Upper lobe of right lung (tissue), 1 donor: ENCODE measurements around the gene DPYD. TPM values are rescaled to one million over a fixed set of nuclear protein-coding genes. Genes with fewer than 3 reads are reported as not detected.

ENCODE experiments used
- ATAC-seq: fragments of 200-7000 bp; cut with Tn5 transposase; one replicate; pipeline ENCODE4 v1.9.1; 2020; ENCODE audit warnings: mild to moderate bottlenecking, moderate library complexity
- DNase-seq: peaks from one replicate; pipeline ENCODE4 v3.0.0-alpha.2; 2020
- H3K27ac ChIP-seq: fragments of 200-600 bp; one replicate; pipeline ENCODE4 v1.8.0; 2022
- H3K27me3 ChIP-seq: fragments of 200-600 bp; one replicate; pipeline ENCODE4 v1.8.0; 2022; ENCODE audit warnings: mild to moderate bottlenecking
- H3K36me3 ChIP-seq: fragments of 200-600 bp; one replicate; pipeline ENCODE4 v1.8.0; 2022
- H3K4me1 ChIP-seq: fragments of 200-600 bp; one replicate; pipeline ENCODE4 v1.8.0; 2022
- H3K4me3 ChIP-seq: fragments of 200-600 bp; one replicate; pipeline ENCODE4 v1.8.0; 2022; ENCODE audit warnings: mild to moderate bottlenecking
- H3K9me3 ChIP-seq: fragments of 200-600 bp; one replicate; pipeline ENCODE4 v1.8.0; 2022
- intact Hi-C: fragments of 100-400 bp; cut with DNase I; formaldehyde crosslinking; loops from one replicate; pipeline ENCODE4 v1.11.0; 2022
- total RNA-seq: library from RNA; stranded (reverse); fragmentation: NEBNext Ultra II Directional; extraction: Animal tissue kit (Norgen Biotek cat#: 25700); gene quantifications from one replicate; pipeline ENCODE4 v1.2.1, GENCODE V29; 2021
- TF ChIP-seq, protein P1 (sequence below): fragments of 200-600 bp; IDR thresholded peaks from one replicate; pipeline ENCODE4 v1.8.0; 2022; ENCODE audit warnings: antibody characterized with exemption
- donor health status: DM: no; HTN: yes; CAD: no; lungs with severe emphysema.

DPYD gene
- total RNA-seq, 1 donor from 2014 or later: 82.7 TPM

DNA sequence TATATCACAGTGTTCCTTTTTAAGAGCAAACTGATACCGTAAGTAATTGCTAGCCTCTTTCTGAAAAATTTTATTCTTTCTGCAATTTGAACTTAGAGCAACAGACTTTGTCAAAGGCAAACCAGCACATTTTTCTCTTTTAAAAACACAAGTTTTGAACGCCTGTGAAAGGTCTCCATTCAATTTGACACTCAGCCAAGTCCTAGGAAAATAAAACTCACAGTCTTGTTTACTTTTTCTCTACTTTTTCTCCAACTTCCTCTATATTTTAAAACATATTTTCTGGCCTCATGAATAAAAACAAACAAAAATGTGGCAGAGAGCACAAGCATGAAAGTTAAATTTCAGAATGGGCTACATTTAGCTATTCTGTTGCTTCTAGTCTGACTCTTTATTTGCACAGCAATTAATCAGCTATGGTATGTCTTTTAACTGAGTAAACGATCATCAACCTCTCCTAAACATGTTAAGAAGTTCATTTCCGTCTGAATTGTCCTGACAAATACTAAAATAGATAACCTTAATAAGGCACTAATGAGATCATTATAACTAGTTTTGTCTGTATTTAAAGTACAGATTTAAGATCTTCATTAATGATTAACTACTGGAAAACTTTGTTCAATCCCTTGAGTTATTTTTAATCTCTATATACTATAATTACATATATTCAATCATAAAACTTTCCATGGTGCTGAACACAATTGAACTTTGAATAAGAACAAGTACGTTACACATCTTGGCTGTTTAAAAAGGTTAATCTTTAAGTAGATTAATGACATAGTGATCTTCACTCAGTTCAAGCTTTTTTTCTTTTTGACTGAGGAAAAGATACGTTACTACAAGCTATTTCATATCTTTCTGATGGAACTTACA, 648.7 kb downstream of the DPYD start:
- ATAC-seq (no peak), DNase-seq (no peak)
- Histone ChIP-seq H3K27me3 (no peaks in the 10 kb centered on the region), H3K4me1 (peaks cover 23% of the 10 kb centered on the region), H3K4me3 (no peak overlapping the region), H3K9me3 (no peaks in the 10 kb centered on the region), H3K27ac (no peak overlapping the region), H3K36me3 (no peaks in the 10 kb centered on the region)
- intact Hi-C loops: no loop called here
- TF ChIP-seq, protein P1, sequence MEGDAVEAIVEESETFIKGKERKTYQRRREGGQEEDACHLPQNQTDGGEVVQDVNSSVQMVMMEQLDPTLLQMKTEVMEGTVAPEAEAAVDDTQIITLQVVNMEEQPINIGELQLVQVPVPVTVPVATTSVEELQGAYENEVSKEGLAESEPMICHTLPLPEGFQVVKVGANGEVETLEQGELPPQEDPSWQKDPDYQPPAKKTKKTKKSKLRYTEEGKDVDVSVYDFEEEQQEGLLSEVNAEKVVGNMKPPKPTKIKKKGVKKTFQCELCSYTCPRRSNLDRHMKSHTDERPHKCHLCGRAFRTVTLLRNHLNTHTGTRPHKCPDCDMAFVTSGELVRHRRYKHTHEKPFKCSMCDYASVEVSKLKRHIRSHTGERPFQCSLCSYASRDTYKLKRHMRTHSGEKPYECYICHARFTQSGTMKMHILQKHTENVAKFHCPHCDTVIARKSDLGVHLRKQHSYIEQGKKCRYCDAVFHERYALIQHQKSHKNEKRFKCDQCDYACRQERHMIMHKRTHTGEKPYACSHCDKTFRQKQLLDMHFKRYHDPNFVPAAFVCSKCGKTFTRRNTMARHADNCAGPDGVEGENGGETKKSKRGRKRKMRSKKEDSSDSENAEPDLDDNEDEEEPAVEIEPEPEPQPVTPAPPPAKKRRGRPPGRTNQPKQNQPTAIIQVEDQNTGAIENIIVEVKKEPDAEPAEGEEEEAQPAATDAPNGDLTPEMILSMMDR: no peak

DNA sequence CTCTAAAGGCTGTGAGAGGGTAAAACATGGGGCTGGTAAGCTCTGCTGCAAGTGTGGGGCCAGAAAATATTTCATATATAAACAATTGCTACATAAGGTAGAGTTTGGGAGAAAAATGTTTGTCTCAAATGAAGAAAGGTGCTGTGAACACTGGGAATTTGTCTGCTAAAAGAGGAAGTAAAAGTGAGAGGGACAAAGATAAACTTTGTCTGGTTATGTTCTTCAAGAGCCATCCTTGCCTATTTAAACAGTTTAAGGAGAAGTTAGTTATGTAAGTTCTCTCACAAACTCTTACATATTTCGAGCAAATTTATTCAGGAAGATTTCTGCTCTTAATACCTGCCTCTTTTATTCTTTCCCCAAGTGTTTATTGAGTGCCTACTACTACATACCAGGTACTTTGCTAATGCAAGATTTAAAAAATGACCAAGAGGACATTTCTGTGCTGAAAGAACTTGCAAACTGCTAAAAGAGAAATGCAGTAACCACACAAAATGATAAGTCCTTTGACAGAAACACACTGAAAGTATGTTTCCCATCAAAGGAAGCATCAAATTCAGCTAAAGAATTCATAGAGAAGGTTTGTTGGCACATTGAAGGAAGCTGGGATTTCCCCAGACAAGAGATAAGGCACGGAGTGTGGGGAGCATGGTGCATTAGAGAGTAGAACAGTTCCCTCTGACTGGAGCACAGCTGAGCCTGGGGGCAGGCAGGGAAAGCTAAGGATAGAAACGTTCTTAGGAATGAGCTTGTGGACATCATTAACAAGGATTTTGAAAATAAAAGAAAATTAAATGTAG, 650.1 kb downstream of the DPYD start:
- TF ChIP-seq, protein P1: no peak
- intact Hi-C loops: no loop called here
- H3K9me3 ChIP-seq: no peaks in the 10 kb centered on the region
- H3K36me3 ChIP-seq: no peaks in the 10 kb centered on the region
- ATAC-seq (no peak), DNase-seq (no peak)
- H3K4me1 ChIP-seq: peaks cover 23% of the 10 kb centered on the region
- H3K27me3 ChIP-seq: no peaks in the 10 kb centered on the region
- no peak overlapping the region for H3K27ac ChIP-seq
- no peak overlapping the region for H3K4me3 ChIP-seq

DNA sequence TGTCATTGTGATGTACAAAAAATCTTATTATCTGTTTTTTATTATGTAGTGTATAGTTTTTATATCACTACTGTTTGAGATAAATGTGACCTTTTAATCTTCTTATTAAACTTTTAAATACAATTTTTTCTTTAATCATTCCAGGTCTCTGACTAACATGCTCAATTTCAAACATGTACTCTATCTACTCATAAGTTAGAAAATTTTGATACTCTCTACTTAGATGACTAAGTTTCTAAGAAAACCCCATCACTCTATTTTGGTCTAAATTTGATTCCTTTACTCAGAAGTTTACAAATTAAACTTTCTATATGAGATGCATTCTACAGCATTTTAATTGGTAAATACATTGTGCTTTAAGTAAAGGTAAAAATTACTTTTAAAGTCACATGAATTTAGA, 655.2 kb downstream of the DPYD start:
- no peaks in the 10 kb centered on the region for H3K27me3 ChIP-seq
- no peaks in the 10 kb centered on the region for H3K36me3 ChIP-seq
- intact Hi-C loops: no loop called here
- H3K4me1 ChIP-seq: no peaks in the 10 kb centered on the region
- no peak for DNase-seq
- TF ChIP-seq, protein P1: no peak
- no peaks in the 10 kb centered on the region for H3K9me3 ChIP-seq
- no peak overlapping the region for H3K4me3 ChIP-seq
- ATAC-seq: no peak
- H3K27ac ChIP-seq: no peak overlapping the region

DNA sequence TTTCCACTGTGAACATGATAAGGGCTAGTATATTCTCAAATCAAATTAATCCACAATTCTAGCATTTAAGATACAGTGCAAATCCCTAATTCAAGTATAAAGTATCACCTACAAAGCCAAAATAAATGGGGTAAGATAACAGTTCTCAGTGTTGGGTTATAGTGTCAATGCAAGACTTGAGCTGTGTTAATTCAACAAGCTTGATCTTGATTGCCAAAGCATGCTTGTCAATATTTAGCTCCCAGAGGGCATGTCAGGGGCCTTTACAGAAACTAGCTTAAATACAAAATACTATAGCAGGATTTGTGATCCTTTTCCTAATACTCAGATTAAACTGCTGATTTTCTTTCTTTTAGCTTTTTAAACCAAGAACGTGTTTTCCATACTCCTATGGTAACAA, 658.0 kb downstream of the DPYD start:
- ATAC-seq (no peak), DNase-seq (no peak)
- Histone ChIP-seq H3K4me3 (no peak overlapping the region), H3K4me1 (no peaks in the 10 kb centered on the region), H3K9me3 (no peaks in the 10 kb centered on the region), H3K27me3 (no peaks in the 10 kb centered on the region), H3K27ac (no peak overlapping the region), H3K36me3 (no peaks in the 10 kb centered on the region)
- intact Hi-C loops: no loop called here
- TF ChIP-seq, protein P1: no peak

DNA sequence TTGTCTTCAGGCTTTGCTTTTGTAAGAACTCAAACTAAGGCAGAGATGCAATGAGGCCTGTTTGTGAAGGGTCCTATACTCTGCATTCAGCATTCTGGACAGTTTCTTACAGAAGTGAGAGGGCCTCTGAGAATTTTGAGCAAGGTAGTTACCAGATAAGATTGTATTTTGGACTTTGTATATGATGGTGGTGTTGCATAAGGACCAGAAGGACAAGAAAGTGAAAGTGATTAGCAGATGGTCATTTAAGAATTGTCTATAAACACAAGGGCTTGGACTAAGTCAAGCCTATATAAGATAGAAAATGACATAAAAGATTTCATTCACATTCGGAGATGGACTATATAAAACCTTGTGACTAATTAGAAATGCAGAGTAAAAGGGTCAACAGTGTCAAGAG, 662.2 kb downstream of the DPYD start:
- no peak overlapping the region for H3K4me3 ChIP-seq
- no peak for ATAC-seq

More for the DNA sequence above, 662.2 kb downstream of the DPYD start:
- intact Hi-C loops: no loop called here
- Histone ChIP-seq H3K36me3 (no peaks in the 10 kb centered on the region), H3K9me3 (no peaks in the 10 kb centered on the region), H3K27me3 (no peaks in the 10 kb centered on the region), H3K4me1 (no peaks in the 10 kb centered on the region), H3K27ac (no peak overlapping the region)
- TF ChIP-seq, protein P1: no peak
- DNase-seq: no peak
